Lower lobe of right lung (tissue), 2 donors: ENCODE measurements around the gene ITGAD. TPM values are rescaled to one million over a fixed set of nuclear protein-coding genes. Genes with fewer than 3 reads are reported as not detected.

Source experiments
- ATAC-seq, 2 donors: fragments of 200-7000 bp; cut with Tn5 transposase; one replicate each; pipeline ENCODE4 v1.9.1; 2020 to 2022; ENCODE audit warnings: mild to moderate bottlenecking in 2 of 2, moderate library complexity in 2 of 2
- DNase-seq: peaks from one replicate; pipeline ENCODE4 v3.0.0-alpha.2; 2020
- H3K27ac ChIP-seq: fragments of 200-600 bp; one replicate; pipeline ENCODE4 v1.8.0; 2022
- H3K27me3 ChIP-seq: fragments of 200-600 bp; one replicate; pipeline ENCODE4 v1.8.0; 2022; ENCODE audit warnings: low read depth
- H3K36me3 ChIP-seq: fragments of 200-600 bp; one replicate; pipeline ENCODE4 v1.8.0; 2022; ENCODE audit warnings: mild to moderate bottlenecking
- H3K4me1 ChIP-seq: fragments of 200-600 bp; one replicate; pipeline ENCODE4 v1.8.0; 2022
- H3K4me3 ChIP-seq: fragments of 200-600 bp; one replicate; pipeline ENCODE4 v1.8.0; 2022; ENCODE audit warnings: mild to moderate bottlenecking
- H3K9me3 ChIP-seq: fragments of 200-600 bp; one replicate; pipeline ENCODE4 v1.8.0; 2022
- CTCF ChIP-seq: fragments of 200-600 bp; IDR thresholded peaks from one replicate; pipeline ENCODE4 v1.8.0; 2022; ENCODE audit warnings: antibody characterized with exemption, mild to moderate bottlenecking
- intact Hi-C: fragments of 100-400 bp; cut with DNase I; formaldehyde crosslinking; loops from one replicate; pipeline ENCODE4 v1.11.0; 2022
- total RNA-seq: library from RNA; stranded (reverse); fragmentation: NEBNext Ultra II Directional; extraction: Animal tissue kit (Norgen Biotek cat#: 25700); gene quantifications from one replicate; pipeline ENCODE4 v1.2.1, GENCODE V29; 2021
- donor health status: DM: no; HTN: yes; CAD: no; lungs with severe emphysema.

The ITGAD gene
- total RNA-seq, 1 donor from 2014 or later = 0.62 TPM

DNA sequence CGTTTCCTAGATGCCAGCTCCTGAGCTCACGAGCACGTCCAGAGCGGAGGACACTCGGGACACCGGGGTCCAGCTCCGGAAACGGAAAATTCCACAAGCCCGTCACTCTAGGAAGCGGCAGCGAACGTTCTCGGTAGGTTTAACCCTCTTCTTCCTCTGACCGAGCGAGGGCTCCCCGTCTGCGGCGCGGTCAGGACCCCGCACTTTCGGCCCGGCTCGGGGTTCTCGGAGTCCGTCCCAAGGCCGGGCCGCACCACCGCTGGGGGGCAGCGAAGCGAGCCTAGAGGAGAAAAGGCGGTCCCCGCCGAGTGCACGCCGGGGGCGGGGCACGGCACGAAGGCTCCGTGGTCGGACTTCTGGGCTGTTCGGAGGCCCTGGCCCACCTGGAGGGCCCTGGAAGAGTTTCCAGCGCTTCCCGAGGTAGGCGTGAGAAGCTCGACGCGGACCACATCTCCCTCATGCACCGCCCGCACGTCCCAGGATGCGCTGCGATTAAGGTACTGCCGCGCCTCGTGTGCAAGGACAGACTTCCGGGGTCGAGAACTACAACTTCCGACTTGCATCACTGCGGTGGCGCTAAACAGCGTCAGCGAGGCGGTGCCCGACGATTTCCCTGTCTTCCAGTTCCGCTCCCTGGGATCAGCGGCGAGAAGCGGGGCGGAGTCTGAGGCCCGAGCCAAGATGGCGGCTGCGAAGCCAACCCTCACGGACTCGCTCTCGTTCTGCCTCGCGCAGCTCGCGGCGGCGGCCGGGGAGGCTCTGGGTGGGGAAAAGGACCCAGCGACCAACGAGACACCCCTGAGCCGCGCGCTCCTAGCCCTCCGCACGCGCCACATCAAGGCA, 65.9 kb downstream of the ITGAD start, which contains the start of gene ARMC5:
Gene ARMC5 (plus strand): TSS at position 658 of the 843 bp plus-strand sequence. CDS start 24 bp downstream, at position 682.
- H3K4me1 ChIP-seq = peaks cover 52% of the 10 kb centered on the region
- intact Hi-C loops = no loop called here
- no peaks in the 10 kb centered on the region for H3K9me3 ChIP-seq

DNA sequence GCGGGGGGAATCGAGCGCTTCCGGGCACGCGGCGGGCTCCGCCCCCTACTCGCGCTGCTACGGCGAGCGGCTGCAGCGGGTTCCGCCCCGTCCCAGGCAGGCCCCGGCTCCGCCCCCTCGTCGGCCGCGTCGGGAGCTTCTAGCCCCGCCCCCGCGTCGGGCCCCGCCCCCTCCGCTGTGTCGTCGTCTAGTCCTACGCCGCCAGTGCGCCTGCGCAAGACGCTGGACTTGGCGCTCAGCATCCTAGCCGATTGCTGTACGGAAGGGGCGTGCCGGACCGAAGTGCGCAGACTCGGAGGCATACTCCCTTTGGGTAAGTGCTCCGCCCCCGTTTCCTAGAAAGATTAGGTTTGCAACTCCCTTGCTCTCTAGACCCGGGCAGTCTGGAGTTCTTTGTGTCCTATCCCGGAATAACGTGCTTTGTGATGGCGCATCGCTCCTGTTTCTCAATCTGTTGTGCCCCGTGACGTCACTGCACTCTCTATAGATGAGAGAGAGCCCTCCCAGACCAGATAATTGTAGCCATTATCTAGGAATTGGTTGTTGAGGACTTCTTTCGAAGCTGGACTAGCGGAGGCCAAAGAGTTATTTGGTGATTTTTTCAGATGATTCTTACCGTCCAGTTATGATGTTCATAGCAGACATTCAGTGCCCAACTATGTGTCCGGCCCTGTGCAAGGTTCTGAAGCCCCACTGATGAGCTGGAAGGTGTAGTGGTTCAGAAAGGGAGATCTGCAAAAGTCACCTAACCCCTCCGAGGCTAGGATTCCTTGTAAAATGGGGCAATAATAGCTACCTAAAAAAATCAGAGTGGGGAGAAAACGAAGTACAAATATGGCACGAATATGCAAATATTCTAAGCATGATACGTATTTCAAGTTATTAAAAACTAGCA, 66.8 kb downstream of the ITGAD start:
- Histone ChIP-seq H3K4me3 (peak overlapping the region; percentile 76), H3K9me3 (no peaks in the 10 kb centered on the region), H3K27me3 (no peaks in the 10 kb centered on the region), H3K4me1 (peaks cover 47% of the 10 kb centered on the region), H3K36me3 (peaks cover 39% of the 10 kb centered on the region), H3K27ac (peak overlapping the region; percentile 99)
- no peak for TF ChIP-seq CTCF
- DNase-seq (peak; percentile 100), ATAC-seq (peak; percentile 93 to 97)
- intact Hi-C loops = no loop called here

More for the DNA sequence above, 65.9 kb downstream of the ITGAD start, which contains the start of gene ARMC5:
- Histone ChIP-seq H3K36me3 (peaks cover 31% of the 10 kb centered on the region), H3K27ac (peak within 1 kb of the TSS; percentile 99), H3K27me3 (no peaks in the 10 kb centered on the region), H3K4me3 (peak within 1 kb of the TSS; percentile 76)
- peak; percentile 99 for DNase-seq
- ATAC-seq = peak; percentile 91 to 93
- TF ChIP-seq CTCF = peak; percentile 73

DNA sequence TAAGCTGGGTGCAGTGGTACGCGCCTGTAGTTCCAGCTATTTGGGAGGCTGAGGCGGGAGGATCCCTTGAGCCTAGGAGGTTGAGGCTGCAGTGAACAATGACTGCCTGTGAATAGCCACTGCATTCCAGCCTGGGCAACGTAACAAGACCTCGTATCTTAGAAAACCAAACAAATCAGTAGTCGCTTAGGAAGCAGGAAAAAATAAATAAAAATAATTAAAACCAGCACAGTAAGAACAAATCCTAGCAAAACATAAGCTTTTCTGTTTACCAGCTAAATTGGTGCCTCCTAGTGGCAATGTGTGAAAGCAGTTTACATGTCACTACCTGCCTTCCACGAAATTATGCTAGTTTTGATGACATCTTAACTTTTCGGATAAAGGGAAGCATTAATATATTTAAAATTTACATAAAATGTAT, 67.5 kb downstream of the ITGAD start:
- ATAC-seq (no peak), DNase-seq (no peak)
- intact Hi-C loops = no loop called here
- H3K27me3 ChIP-seq = no peaks in the 10 kb centered on the region
- H3K4me3 ChIP-seq = peak overlapping the region; percentile 76
- H3K9me3 ChIP-seq = no peaks in the 10 kb centered on the region
- peaks cover 41% of the 10 kb centered on the region for H3K4me1 ChIP-seq
- peak overlapping the region; percentile 99 for H3K27ac ChIP-seq
- peaks cover 42% of the 10 kb centered on the region for H3K36me3 ChIP-seq
- TF ChIP-seq CTCF = peak; percentile 65

DNA sequence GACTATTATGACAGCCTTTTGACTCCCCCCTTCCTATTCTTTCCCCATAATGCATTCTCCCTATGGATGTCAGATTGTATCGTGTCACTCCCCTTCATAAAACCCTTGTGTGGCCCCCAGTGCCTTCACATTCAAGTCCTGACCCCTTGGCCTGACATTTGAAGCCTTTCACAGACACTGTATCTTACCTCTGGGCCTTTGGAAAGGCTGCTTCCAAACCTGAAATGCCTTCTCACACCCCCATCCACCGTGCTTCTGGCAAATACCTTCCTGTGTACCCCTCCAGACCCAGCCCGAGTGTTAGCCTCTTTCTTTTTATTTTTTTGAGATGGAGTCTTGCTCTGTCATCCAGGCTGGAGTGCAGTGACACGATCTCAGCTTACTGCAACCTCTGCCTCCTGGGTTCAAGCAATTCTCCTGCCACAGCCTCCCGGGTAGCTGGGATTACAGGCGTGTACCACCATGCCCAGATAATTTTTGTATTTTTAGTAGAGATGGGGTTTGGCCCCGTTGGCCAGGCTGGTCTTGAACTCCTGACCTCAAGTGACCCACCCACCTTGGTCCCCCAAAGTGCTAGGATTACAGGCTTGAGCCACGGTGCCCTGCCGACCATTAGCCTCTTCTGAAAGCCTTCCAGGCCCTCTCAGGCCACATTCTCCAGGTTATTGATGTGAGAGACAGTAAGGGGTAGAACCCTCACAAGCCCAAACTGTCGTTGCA, 68.2 kb downstream of the ITGAD start:
- Histone ChIP-seq H3K36me3 (peaks cover 47% of the 10 kb centered on the region), H3K27me3 (no peaks in the 10 kb centered on the region), H3K27ac (no peak overlapping the region), H3K4me1 (peaks cover 34% of the 10 kb centered on the region), H3K4me3 (no peak overlapping the region), H3K9me3 (no peaks in the 10 kb centered on the region)
- TF ChIP-seq CTCF = no peak
- intact Hi-C loops = no loop called here
- DNase-seq (no peak), ATAC-seq (no peak)
